ENCODE measurements around the gene ZBTB16.

ZBTB16 gene

GRCh38 chr11:114168691-114169090 is 109.2 kb downstream of the ZBTB16 start:
- DNase-seq (ENCODE audit: low spot score): no peak

GRCh38 chr11:114169321-114169749 is 109.8 kb downstream of the ZBTB16 start:
- DNase-seq (ENCODE audit: low spot score): no peak

GRCh38 chr11:114169821-114170220 is 110.3 kb downstream of the ZBTB16 start:
- no peak for DNase-seq (ENCODE audit: low spot score)

GRCh38 chr11:114170226-114170625 is 110.7 kb downstream of the ZBTB16 start:
- DNase-seq (ENCODE audit: low spot score): no peak

- no peak for DNase-seq (ENCODE audit: low spot score)
Measured at GRCh38 chr11:114171257-114172054, 111.9 kb downstream of the ZBTB16 start.

GRCh38 chr11:114172055-114172861 is 112.7 kb downstream of the ZBTB16 start:
- no peak for DNase-seq (ENCODE audit: low spot score)

GRCh38 chr11:114172871-114173444 is 113.4 kb downstream of the ZBTB16 start:
- DNase-seq (ENCODE audit: low spot score): no peak

GRCh38 chr11:114173843-114174242 is 114.3 kb downstream of the ZBTB16 start:
- DNase-seq (ENCODE audit: low spot score): no peak

- no peak for DNase-seq (ENCODE audit: low spot score)
Measured at GRCh38 chr11:114174712-114175495, 115.4 kb downstream of the ZBTB16 start.

GRCh38 chr11:114175706-114176105 is 116.2 kb downstream of the ZBTB16 start:
- no peak for DNase-seq (ENCODE audit: low spot score)

- DNase-seq (ENCODE audit: low spot score): no peak
Measured at GRCh38 chr11:114176321-114176720, 116.8 kb downstream of the ZBTB16 start.

- no peak for DNase-seq (ENCODE audit: low spot score)
Measured at GRCh38 chr11:114178656-114179055, 119.1 kb downstream of the ZBTB16 start.

GRCh38 chr11:114179234-114179941 is 119.9 kb downstream of the ZBTB16 start:
- DNase-seq (ENCODE audit: low spot score): no peak

GRCh38 chr11:114180301-114181055 is 121.0 kb downstream of the ZBTB16 start:
- DNase-seq (ENCODE audit: low spot score): peak; percentile 39

GRCh38 chr11:114181195-114181594 is 121.7 kb downstream of the ZBTB16 start:
- no peak for DNase-seq (ENCODE audit: low spot score)

GRCh38 chr11:114181752-114182151 is 122.2 kb downstream of the ZBTB16 start:
- no peak for DNase-seq (ENCODE audit: low spot score)

GRCh38 chr11:114182471-114183043 is 123.0 kb downstream of the ZBTB16 start:
- no peak for DNase-seq (ENCODE audit: low spot score)

- DNase-seq (ENCODE audit: low spot score): no peak
Measured at GRCh38 chr11:114183044-114183511, 123.6 kb downstream of the ZBTB16 start.

- DNase-seq (ENCODE audit: low spot score): no peak
Measured at GRCh38 chr11:114185436-114185835, 125.9 kb downstream of the ZBTB16 start.

- DNase-seq (ENCODE audit: low spot score): no peak
Measured at GRCh38 chr11:114187173-114187572, 127.7 kb downstream of the ZBTB16 start.

Measured in RKO (cell line).